HT1080 (cell line): ENCODE data around the gene PRKN. TPM values are rescaled to one million over a fixed set of nuclear protein-coding genes. Genes with fewer than 3 reads are reported as not detected.

Experiments used
- DNase-seq: peaks from one replicate; pipeline ENCODE4 v3.0.0-alpha.2; 2015; ENCODE audit warnings: low read depth
- total RNA-seq: library from RNA; depleted of rRNA; stranded (reverse); fragments of >200 nt; shearing (Covaris generic); gene quantifications from 2 replicates; pipeline ENCODE4 v1.2.3, GENCODE V29; 2014

PRKN gene
- total RNA-seq, 1 experiment from 2014 or later, result not detected

GRCh38 chr6:162074641-162075275 lies 652.8 kb downstream of the PRKN start:
- DNase-seq, result no peak

- DNase-seq, result no peak
Observed at GRCh38 chr6:162070639-162071038, 656.9 kb downstream of the PRKN start.

- no peak for DNase-seq
Observed at GRCh38 chr6:162069995-162070394, 657.6 kb downstream of the PRKN start.

GRCh38 chr6:162068340-162068739 lies 659.2 kb downstream of the PRKN start:
- DNase-seq, result no peak

- DNase-seq, result peak; percentile 11
Observed at GRCh38 chr6:162063666-162064065, 663.9 kb downstream of the PRKN start.

- peak; percentile 56 for DNase-seq
Observed at GRCh38 chr6:162058281-162058875, 669.2 kb downstream of the PRKN start.

- peak; percentile 76 for DNase-seq
Observed at GRCh38 chr6:162056745-162057144, 670.8 kb downstream of the PRKN start.

GRCh38 chr6:162056061-162056460 lies 671.5 kb downstream of the PRKN start:
- no peak for DNase-seq

- no peak for DNase-seq
Observed at GRCh38 chr6:162055365-162055764, 672.2 kb downstream of the PRKN start.

- no peak for DNase-seq
Observed at GRCh38 chr6:162053084-162053483, 674.5 kb downstream of the PRKN start.

GRCh38 chr6:162050579-162050978 lies 677.0 kb downstream of the PRKN start:
- no peak for DNase-seq

GRCh38 chr6:162046324-162046723 lies 681.2 kb downstream of the PRKN start:
- DNase-seq, result no peak

GRCh38 chr6:162032620-162033019 lies 694.9 kb downstream of the PRKN start:
- DNase-seq, result peak; percentile 71

GRCh38 chr6:162029873-162030576 lies 697.5 kb downstream of the PRKN start:
- DNase-seq, result no peak

GRCh38 chr6:162026843-162027242 lies 700.7 kb downstream of the PRKN start:
- DNase-seq, result no peak

- DNase-seq, result no peak
Observed at GRCh38 chr6:162026031-162026430, 701.5 kb downstream of the PRKN start.

- no peak for DNase-seq
Observed at GRCh38 chr6:162019349-162019748, 708.2 kb downstream of the PRKN start.

GRCh38 chr6:162017536-162017935 lies 710.0 kb downstream of the PRKN start:
- no peak for DNase-seq

GRCh38 chr6:162014069-162014811 lies 713.3 kb downstream of the PRKN start:
- DNase-seq, result no peak

GRCh38 chr6:162005372-162005771 lies 722.2 kb downstream of the PRKN start:
- DNase-seq, result no peak

- DNase-seq, result no peak
Observed at GRCh38 chr6:161996783-161997182, 730.8 kb downstream of the PRKN start.

GRCh38 chr6:161985876-161986423 lies 741.6 kb downstream of the PRKN start:
- DNase-seq, result no peak
